IMR-90 (cell line): ENCODE data around the gene CXorf65. TPM values are rescaled to one million over a fixed set of nuclear protein-coding genes. Genes with fewer than 3 reads are reported as not detected.

Source experiments
- ATAC-seq: fragments of 200-7000 bp; cut with Tn5 transposase; 2 replicates; pipeline ENCODE4 v1.9.1; 2020; ENCODE audit warnings: low read depth, mild to moderate bottlenecking, moderate library complexity
- BruUV-seq: library from RNA; stranded (reverse); fragments of 400-500 nt; replicated peaks from 2 replicates; lab custom pipeline; 2021; lab: Mats Ljungman, UMichigan
- CTCF ChIA-PET: fragments of 300-600 bp; formaldehyde crosslinking; extraction: SDS; loops from one replicate; lab custom pipeline; 2021; ENCODE audit warnings: antibody characterized with exemption; lab: Yijun Ruan, JAX
- POLR2A ChIA-PET: fragments of 300-600 bp; sonication (Branson Sonifier 250); formaldehyde crosslinking; loops from one replicate; lab custom pipeline; 2022; ENCODE audit warnings: antibody characterized with exemption; ENCODE audit not compliant: unreplicated experiment; lab: Charles Lee
- DNase-seq: peaks from one replicate; pipeline ENCODE4 v3.0.0; 2013
- H2AFZ ChIP-seq: replicated peaks from 2 replicates; pipeline ENCODE3; 2013; ENCODE audit warnings: low read length, mild to moderate bottlenecking; ENCODE audit not compliant: poor library complexity
- H2AK5ac ChIP-seq: 2 replicates; pipeline ENCODE4 v1.6.1; 2013; ENCODE audit warnings: low read depth, low read length, inconsistent platforms
- H2AK9ac ChIP-seq: replicated peaks from 2 replicates; pipeline ENCODE3; 2013; ENCODE audit warnings: mild to moderate bottlenecking, low read depth, low read length, moderate library complexity; ENCODE audit not compliant: poor library complexity
- H2BK120ac ChIP-seq: 2 replicates; pipeline ENCODE4 v1.6.1; 2013; ENCODE audit warnings: low read depth, low read length, inconsistent platforms
- H2BK15ac ChIP-seq: 3 replicates; pipeline ENCODE4 v1.6.1; 2013; ENCODE audit warnings: low read depth, low read length, inconsistent platforms
- H2BK20ac ChIP-seq: 2 replicates; pipeline ENCODE4 v1.6.1; 2013; ENCODE audit warnings: low read depth, mild to moderate bottlenecking, inconsistent platforms, low read length, moderate library complexity
- H2BK5ac ChIP-seq: 2 replicates; pipeline ENCODE4 v1.6.1; 2013; ENCODE audit warnings: mild to moderate bottlenecking, low read depth, low read length, inconsistent platforms; ENCODE audit not compliant: poor library complexity, severe bottlenecking
- H3K14ac ChIP-seq: replicated peaks from 2 replicates; pipeline ENCODE4 v1.6.1; 2013; ENCODE audit warnings: low read depth, low read length, inconsistent platforms
- H3K18ac ChIP-seq: 2 replicates; pipeline ENCODE4 v1.6.1; 2013; ENCODE audit warnings: low read depth, low read length, control low read depth
- H3K23ac ChIP-seq: 2 replicates; pipeline ENCODE4 v1.6.1; 2013; ENCODE audit warnings: low read depth, low read length, inconsistent platforms
- H3K27ac ChIP-seq: 2 replicates; pipeline ENCODE4 v1.5.1; 2013; ENCODE audit warnings: mild to moderate bottlenecking, control low read depth, low read length; ENCODE audit not compliant: insufficient read depth
- H3K27me3 ChIP-seq: 2 replicates; pipeline ENCODE4 v1.6.1; 2013; ENCODE audit warnings: low read length; ENCODE audit not compliant: control insufficient read depth, insufficient read depth
- H3K36me3 ChIP-seq: 2 replicates; pipeline ENCODE4 v1.6.1; 2013; ENCODE audit warnings: low read length, mixed read lengths; ENCODE audit not compliant: control insufficient read depth, insufficient read depth
- H3K4ac ChIP-seq: 2 replicates; pipeline ENCODE4 v1.6.1; 2013; ENCODE audit warnings: low read depth, low read length, inconsistent platforms
- H3K4me1 ChIP-seq: 2 replicates; pipeline ENCODE4 v1.6.1; 2013; ENCODE audit warnings: low read length, mixed read lengths; ENCODE audit not compliant: control insufficient read depth, insufficient read depth
- H3K4me2 ChIP-seq: 2 replicates; pipeline ENCODE4 v1.6.1; 2013; ENCODE audit warnings: low read depth, mild to moderate bottlenecking, control low read depth, low read length, moderate library complexity
- H3K4me3 ChIP-seq: 2 replicates; pipeline ENCODE4 v1.5.1; 2013; ENCODE audit warnings: low read depth, mild to moderate bottlenecking, control low read depth, low read length, moderate library complexity; ENCODE audit not compliant: insufficient read depth
- H3K56ac ChIP-seq: 2 replicates; pipeline ENCODE4 v1.6.1; 2013; ENCODE audit warnings: low read length, inconsistent platforms; ENCODE audit not compliant: insufficient read depth; ENCODE audit errors: extremely low read depth
- H3K79me1 ChIP-seq, 2 experiments: 2 replicates each; pipeline ENCODE4 v1.6.1; 2013; ENCODE audit warnings: low read length in 2 of 2, inconsistent platforms in 1 of 2, low read depth in 1 of 2
- H3K9ac ChIP-seq: 2 replicates; pipeline ENCODE4 v1.6.1; 2013; ENCODE audit warnings: low read depth, low read length, control low read depth
- H3K9me1 ChIP-seq: 2 replicates; pipeline ENCODE4 v1.6.1; 2013; ENCODE audit warnings: low read length, inconsistent platforms; ENCODE audit not compliant: insufficient read depth
- H3K9me3 ChIP-seq: 2 replicates; pipeline ENCODE4 v1.6.1; 2013; ENCODE audit warnings: low read length; ENCODE audit not compliant: control insufficient read depth, insufficient read depth
- H4K20me1 ChIP-seq: 2 replicates; pipeline ENCODE4 v1.6.1; 2013; ENCODE audit warnings: low read length, inconsistent platforms; ENCODE audit not compliant: insufficient read depth
- H4K5ac ChIP-seq: 2 replicates; pipeline ENCODE4 v1.6.1; 2013; ENCODE audit warnings: mild to moderate bottlenecking, low read depth, low read length, control low read depth
- H4K8ac ChIP-seq, 2 experiments: 2 replicates each; pipeline ENCODE4 v1.6.1; 2013; ENCODE audit warnings: low read depth in 2 of 2, low read length in 2 of 2, control low read depth in 1 of 2, inconsistent platforms in 1 of 2
- H4K91ac ChIP-seq: 2 replicates; pipeline ENCODE4 v1.6.1; 2013; ENCODE audit warnings: low read depth, low read length, inconsistent platforms; ENCODE audit not compliant: insufficient read depth
- BHLHE40 ChIP-seq: fragments of 150-350 bp; IDR thresholded peaks from 2 replicates; pipeline ENCODE4 v1.6.1; 2016; ENCODE audit warnings: mild to moderate bottlenecking, low read depth, low read length
- RFX5 ChIP-seq: IDR thresholded peaks from 2 replicates; pipeline ENCODE4 v1.8.0; 2012; ENCODE audit warnings: low read depth, mild to moderate bottlenecking, low read length, moderate library complexity
- USF2 ChIP-seq: fragments of 150-350 bp; IDR thresholded peaks from 2 replicates; pipeline ENCODE4 v1.6.1; 2017; ENCODE audit warnings: mild to moderate bottlenecking, antibody characterized with exemption, low read length, low read depth
- WGBS, 2 experiments: methylation state at CpG; one replicate each; pipeline versions ENCODE4 v1.1.5 to v1.1.7; 2013; ENCODE audit warnings: missing lambda C conversion rate in 2 of 2; ENCODE audit not compliant: insufficient read length in 1 of 2; ENCODE audit errors: extremely low coverage in 2 of 2; 5-methylcytosine and 5-hydroxymethylcytosine counted together
- dilution Hi-C: fragments of 300-500 bp; cut with HindIII; formaldehyde crosslinking; loops from one replicate; pipeline ENCODE4 v1.14.3; 2018; ENCODE audit warnings: low sequenced_read_pairs; ENCODE audit not compliant: unreplicated experiment
- in situ Hi-C: fragments of 300-500 bp; cut with MboI; formaldehyde crosslinking; loops from 3 replicates; pipeline ENCODE4 v1.14.3; 2019; ENCODE audit warnings: low sequenced_read_pairs, inconsistent platforms, mixed read lengths
- intact Hi-C: fragments of 100-400 bp; cut with micrococcal nuclease; formaldehyde crosslinking; loops from 2 replicates; pipeline ENCODE4 v1.10.0; 2022
- polyA plus RNA-seq, 3 experiments: library from polyadenylated mRNA; depleted of rRNA; stranded (reverse); fragments of >200 nt; gene quantifications; 2 replicates each; pipeline ENCODE4 v1.2.3, GENCODE V29; 2012; ENCODE audit warnings: low replicate concordance in 1 of 3
- total RNA-seq: library from RNA; depleted of rRNA; stranded (reverse); fragments of >200 nt; gene quantifications from 2 replicates; pipeline ENCODE4 v1.2.3, GENCODE V29; 2012

Gene CXorf65
- total and polyA plus RNA-seq, 2 of the 4 experiments (the other 2 are of a cell fraction): not detected

- TF ChIP-seq BHLHE40: no peak
These were observed 38.1 kb upstream of the CXorf65 start, which contains the start of gene NLGN3 (continued) for GRCh38 chrX:71144651-71145050.

GRCh38 chrX:71143508-71143907 is 37.0 kb upstream of the CXorf65 start:
- Histone ChIP-seq H2AK5ac (no peak overlapping the region), H3K4me2 (no peak overlapping the region), H3K14ac (no peak overlapping the region), H4K5ac (no peak overlapping the region), H3K56ac (no peak overlapping the region), H3K9me3 (no peaks in the 10 kb centered on the region), H3K79me1 (no peaks in the 10 kb centered on the region), H3K4me1 (peaks cover 2% of the 10 kb centered on the region; the same call in 1 of the 2 replicates), H3K23ac (no peak overlapping the region), H2BK5ac (no peak overlapping the region), H4K8ac (no peak overlapping the region), H2BK120ac (no peak overlapping the region), H2AK9ac (no peak overlapping the region), H2BK20ac (no peak overlapping the region), H3K27ac (no peak overlapping the region), H3K9me1 (peaks cover 3% of the 10 kb centered on the region; the same call in 1 of the 2 replicates), H3K36me3 (peaks cover 14% of the 10 kb centered on the region), H3K9ac (no peak overlapping the region), H2BK15ac (no peak overlapping the region), H4K91ac (no peak overlapping the region), H3K18ac (no peak overlapping the region), H3K27me3 (peaks cover 2% of the 10 kb centered on the region; the same call in 1 of the 2 replicates), H2AFZ (no peak overlapping the region), H3K4me3 (no peak overlapping the region), H3K4ac (no peak overlapping the region), H4K20me1 (no peaks in the 10 kb centered on the region)
- ChIA-PET POLR2A (no interaction called here), CTCF (no interaction called here)
- 40% methylated on average over 1 of the region's 6 CpGs; no CpG with 5 or more reads in 1 of the 2 experiments for WGBS, 2 experiments
- peak; percentile 48; the same call in 1 of the 2 replicates for TF ChIP-seq USF2
- no peak for TF ChIP-seq RFX5
- TF ChIP-seq BHLHE40: peak; percentile 32; the same call in 1 of the 2 replicates
- TSS peak; percentile 46 for BruUV-seq
- ATAC-seq (no peak), DNase-seq (peak; percentile 41)
- in situ Hi-C loops (no loop called here), dilution Hi-C loops (no loop called here), intact Hi-C loops (no loop called here)
